ENCODE measurements around the gene RIPPLY3.

The RIPPLY3 gene

DNA sequence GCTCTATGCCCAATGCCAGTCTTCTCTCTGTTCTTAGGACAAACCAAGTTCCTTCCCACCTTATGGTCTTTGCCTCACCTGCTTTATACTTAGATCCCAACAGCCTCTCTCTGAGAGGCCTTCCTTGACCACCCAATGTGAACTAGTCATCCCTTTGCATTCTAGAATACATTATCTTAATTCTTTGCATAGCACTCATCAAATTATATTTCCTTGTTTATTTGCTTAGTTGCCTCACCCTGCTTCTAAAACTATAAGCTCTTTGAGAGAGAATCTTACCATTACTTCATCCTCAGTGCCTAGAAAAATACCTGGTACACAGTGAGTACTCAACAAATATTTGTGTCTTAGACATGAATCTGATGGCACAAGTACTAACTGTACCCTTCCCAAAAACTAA, 58.3 kb downstream of the RIPPLY3 start:
- no peak for DNase-seq

DNA sequence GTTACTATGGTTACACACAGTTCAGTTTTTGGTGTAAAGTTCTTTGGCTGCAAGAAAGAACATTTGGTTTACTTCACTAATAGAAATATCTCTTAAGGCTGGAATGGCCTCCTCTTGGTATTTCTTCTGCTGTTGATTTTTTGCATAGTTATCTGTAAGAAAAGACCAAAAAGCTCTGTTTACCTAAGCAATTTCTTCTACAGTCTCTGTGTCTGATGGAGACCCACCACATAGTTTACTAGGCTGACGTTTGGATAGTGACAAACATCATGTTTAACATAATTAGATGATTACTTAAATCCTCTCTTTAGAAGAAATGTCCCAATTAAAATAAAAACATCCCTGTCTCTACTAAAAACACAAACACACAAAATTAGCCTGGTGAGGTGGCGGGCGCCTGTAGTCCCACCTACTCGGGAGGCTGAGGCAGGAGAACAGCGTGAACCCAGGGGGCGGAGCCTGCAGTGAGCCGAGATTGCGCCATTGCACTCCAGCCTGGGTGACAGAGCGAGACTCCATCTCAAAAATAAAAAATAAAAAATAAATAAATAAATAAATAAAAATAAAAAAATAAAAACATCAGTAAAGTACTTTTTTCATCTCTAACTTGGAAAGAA, 59.2 kb downstream of the RIPPLY3 start:
- no peak for DNase-seq
